ENCODE results near the gene OR11H1.
"Not testable (repeated sequence)": the region's sequence is repeated elsewhere in the genome, so short reads cannot be mapped to it uniquely, and the experiment has no call there.

- not testable (repeated sequence) for TF ChIP-seq POLR2AphosphoS5, POLR2A, POU2F2, TAF1, SPI1 (IDR thresholded peaks at IDR 0.05; ENCODE audit: low read depth, low read length)
Measured at GRCh38 chr22:15515896-15516295, 12.1 kb upstream of the OR11H1 start.

Data from GM12891 (cell line).